ENCODE results near the gene NDUFAF4.

The NDUFAF4 gene

DNA sequence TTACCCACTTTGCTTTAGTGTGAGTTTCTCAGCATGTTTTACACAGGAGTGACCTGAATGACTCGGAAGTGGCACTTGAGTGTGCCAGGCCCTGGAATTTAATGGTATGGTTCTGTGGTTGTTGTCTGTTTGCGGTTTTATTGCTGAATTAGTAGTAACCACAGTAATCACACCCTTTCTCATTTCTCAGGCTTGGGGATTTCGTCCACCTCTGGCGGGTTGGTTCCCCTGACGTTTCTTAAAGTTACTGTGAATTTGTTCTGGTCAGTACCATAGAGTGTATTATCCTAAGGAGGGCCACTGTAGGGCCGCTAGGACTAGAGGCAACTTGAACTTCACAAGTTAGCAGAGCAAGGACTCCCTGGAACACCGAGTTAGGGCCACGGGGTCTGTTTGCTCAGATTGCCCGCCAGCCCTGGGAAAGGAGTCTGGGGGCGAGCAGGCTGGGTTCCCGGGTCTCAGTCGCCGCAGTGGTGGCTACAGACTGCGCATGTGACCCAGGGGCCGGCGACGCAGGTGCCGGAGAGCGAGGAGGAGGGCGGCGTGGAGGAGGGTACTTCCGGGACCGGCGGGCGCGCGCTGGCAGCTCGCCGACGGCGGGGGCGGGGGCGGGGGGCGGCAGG is 26.3 kb upstream of the NDUFAF4 start:
- Histone ChIP-seq H3K36me3 (ENCODE audit: control insufficient read depth, insufficient read depth, low read length) (no peaks in the 10 kb centered on the region), H3K27me3 (ENCODE audit: control insufficient read depth, insufficient read depth, low read length) (no peaks in the 10 kb centered on the region), H3K9ac (ENCODE audit: low read length) (peak overlapping the region; percentile 35), H3K27ac (ENCODE audit: low read depth, low read length) (peak overlapping the region; percentile 38), H3K4me3 (ENCODE audit: low read length) (peak overlapping the region; percentile 73), H3K4me1 (ENCODE audit: control insufficient read depth, insufficient read depth, low read length) (no peaks in the 10 kb centered on the region)

DNA sequence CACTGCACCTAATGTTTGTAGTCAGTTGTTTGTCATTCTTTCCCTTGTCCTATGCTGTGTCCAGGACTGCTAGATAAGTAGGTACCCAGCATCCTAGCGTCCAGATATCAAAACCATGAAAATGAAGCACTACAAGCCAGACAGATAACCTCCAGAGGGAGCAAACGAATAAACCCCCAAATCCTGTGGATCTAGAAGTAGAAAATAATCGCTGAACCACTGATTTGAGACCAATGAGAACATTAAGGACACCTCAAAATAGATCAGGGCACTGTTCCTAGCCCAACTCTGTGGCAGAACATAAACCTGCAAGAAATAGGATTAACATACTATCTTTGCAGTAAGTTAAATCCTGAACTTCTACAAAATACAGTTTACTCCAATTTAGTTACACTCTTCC is 25.7 kb upstream of the NDUFAF4 start:
- no peak overlapping the region for H3K9ac ChIP-seq (ENCODE audit: low read length)
- H3K36me3 ChIP-seq (ENCODE audit: control insufficient read depth, insufficient read depth, low read length): no peaks in the 10 kb centered on the region
- no peaks in the 10 kb centered on the region for H3K27me3 ChIP-seq (ENCODE audit: control insufficient read depth, insufficient read depth, low read length)
- peak overlapping the region; percentile 38 for H3K27ac ChIP-seq (ENCODE audit: low read depth, low read length)
- no peaks in the 10 kb centered on the region for H3K4me1 ChIP-seq (ENCODE audit: control insufficient read depth, insufficient read depth, low read length)
- H3K4me3 ChIP-seq (ENCODE audit: low read length): peak overlapping the region; percentile 73

DNA sequence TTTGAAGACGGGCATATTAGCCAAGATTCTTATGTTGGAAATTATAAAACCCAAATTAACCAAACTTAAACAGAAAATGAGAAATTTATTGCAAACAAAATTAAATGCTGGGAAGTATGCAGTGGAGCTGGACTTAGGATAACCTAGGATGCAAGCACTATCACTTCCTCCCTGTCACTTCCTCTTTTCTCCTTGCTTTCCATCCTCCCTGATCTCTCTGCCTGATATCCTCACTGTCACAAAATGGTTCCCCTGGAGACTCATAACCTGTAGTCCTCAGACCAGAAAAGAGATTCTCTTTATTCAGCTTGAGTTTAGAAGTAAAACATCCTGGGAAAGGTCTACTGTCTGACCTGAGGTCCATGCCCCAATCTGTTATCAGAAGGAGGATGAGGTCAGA is 19.4 kb upstream of the NDUFAF4 start:
- H3K4me3 ChIP-seq (ENCODE audit: low read length): no peak overlapping the region
- H3K27me3 ChIP-seq (ENCODE audit: control insufficient read depth, insufficient read depth, low read length): no peaks in the 10 kb centered on the region
- H3K4me1 ChIP-seq (ENCODE audit: control insufficient read depth, insufficient read depth, low read length): no peaks in the 10 kb centered on the region
- no peak overlapping the region for H3K9ac ChIP-seq (ENCODE audit: low read length)
- H3K36me3 ChIP-seq (ENCODE audit: control insufficient read depth, insufficient read depth, low read length): no peaks in the 10 kb centered on the region
- H3K27ac ChIP-seq (ENCODE audit: low read depth, low read length): no peak overlapping the region

DNA sequence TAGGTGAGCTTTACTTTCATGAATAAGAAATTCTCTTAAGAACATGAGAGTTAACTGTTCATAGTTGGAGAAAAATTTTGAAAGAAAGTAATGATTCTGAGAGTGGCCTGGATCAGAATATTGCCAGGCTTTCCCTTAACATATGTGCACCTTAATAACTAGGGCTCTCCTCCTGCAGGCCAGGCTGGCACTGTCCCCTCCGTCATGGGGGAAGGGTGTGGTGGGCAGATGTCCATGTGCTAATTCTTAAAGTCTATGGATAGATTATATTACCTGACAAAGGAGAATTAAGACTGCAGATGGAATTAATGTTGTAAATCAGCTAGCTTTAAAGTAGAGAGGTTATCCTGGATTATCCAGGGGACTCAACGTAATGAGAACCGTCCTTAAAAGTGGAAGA is 15.9 kb upstream of the NDUFAF4 start:
- Histone ChIP-seq H3K36me3 (ENCODE audit: control insufficient read depth, insufficient read depth, low read length) (no peaks in the 10 kb centered on the region), H3K9ac (ENCODE audit: low read length) (no peak overlapping the region), H3K27ac (ENCODE audit: low read depth, low read length) (no peak overlapping the region), H3K27me3 (ENCODE audit: control insufficient read depth, insufficient read depth, low read length) (no peaks in the 10 kb centered on the region), H3K4me1 (ENCODE audit: control insufficient read depth, insufficient read depth, low read length) (no peaks in the 10 kb centered on the region), H3K4me3 (ENCODE audit: low read length) (no peak overlapping the region)

DNA sequence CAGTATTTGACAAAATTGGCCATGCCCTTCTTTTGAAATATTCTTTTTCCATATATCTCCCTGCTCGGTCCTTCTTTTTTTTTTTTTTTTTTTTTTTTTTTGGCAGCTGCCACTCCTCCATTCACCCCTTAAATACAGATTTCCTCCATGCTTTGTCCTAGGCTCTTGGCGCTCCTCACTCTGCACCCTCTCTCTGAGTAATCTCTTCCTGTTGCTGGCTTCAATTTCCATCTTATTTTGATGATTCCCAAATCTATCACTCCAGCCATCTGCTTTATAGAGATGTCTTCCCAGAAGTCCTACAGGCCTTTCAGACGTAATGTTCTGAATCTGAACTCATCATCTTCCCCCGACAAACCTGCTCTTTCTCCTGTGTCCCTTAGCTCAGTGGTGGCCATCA is 14.1 kb upstream of the NDUFAF4 start:
- Histone ChIP-seq H3K36me3 (ENCODE audit: control insufficient read depth, insufficient read depth, low read length) (no peaks in the 10 kb centered on the region), H3K9ac (ENCODE audit: low read length) (no peak overlapping the region), H3K27me3 (ENCODE audit: control insufficient read depth, insufficient read depth, low read length) (no peaks in the 10 kb centered on the region), H3K4me1 (ENCODE audit: control insufficient read depth, insufficient read depth, low read length) (no peaks in the 10 kb centered on the region), H3K27ac (ENCODE audit: low read depth, low read length) (no peak overlapping the region), H3K4me3 (ENCODE audit: low read length) (no peak overlapping the region)

DNA sequence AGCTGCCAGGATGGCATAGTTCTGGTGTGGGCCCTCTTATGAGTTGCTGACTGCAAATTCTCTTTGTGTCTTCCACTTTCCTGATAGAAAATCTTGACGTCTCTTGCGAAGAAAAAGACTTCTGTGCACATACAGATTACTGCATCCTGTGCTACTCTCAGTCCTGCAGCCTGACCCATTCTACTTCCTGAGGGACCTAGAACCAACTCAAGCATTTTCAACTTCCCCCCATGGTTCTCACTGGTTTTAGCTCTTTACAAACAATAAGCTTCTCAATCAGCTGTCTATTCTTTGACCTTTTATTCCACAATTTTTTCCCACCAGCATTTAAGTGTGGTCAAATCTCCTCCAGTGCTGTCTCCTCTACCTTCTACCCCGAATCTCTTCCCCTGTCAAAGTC is 13.5 kb upstream of the NDUFAF4 start:
- Histone ChIP-seq H3K4me3 (ENCODE audit: low read length) (no peak overlapping the region), H3K36me3 (ENCODE audit: control insufficient read depth, insufficient read depth, low read length) (no peaks in the 10 kb centered on the region), H3K4me1 (ENCODE audit: control insufficient read depth, insufficient read depth, low read length) (no peaks in the 10 kb centered on the region), H3K27ac (ENCODE audit: low read depth, low read length) (no peak overlapping the region), H3K27me3 (ENCODE audit: control insufficient read depth, insufficient read depth, low read length) (no peaks in the 10 kb centered on the region), H3K9ac (ENCODE audit: low read length) (no peak overlapping the region)

DNA sequence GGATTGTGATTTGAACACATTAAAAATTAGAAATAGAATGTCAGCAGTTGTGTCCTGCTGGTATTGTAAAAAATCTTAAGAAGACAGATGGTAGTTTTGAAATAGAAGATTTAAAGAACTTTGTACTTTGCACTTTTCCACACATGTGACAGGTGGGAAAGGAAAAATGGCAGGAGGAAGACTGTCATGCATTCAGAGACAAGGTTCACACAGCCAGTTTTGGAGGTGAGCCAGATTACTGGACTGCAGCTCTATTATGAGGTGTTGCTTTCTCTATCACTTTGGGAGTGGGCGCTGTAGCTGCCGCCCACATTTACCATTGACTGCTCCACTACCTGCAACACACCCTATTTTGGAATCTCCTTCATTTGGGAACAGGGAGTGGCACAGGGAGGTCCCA is 12.1 kb upstream of the NDUFAF4 start:
- Histone ChIP-seq H3K36me3 (ENCODE audit: control insufficient read depth, insufficient read depth, low read length) (no peaks in the 10 kb centered on the region), H3K27ac (ENCODE audit: low read depth, low read length) (no peak overlapping the region), H3K4me1 (ENCODE audit: control insufficient read depth, insufficient read depth, low read length) (no peaks in the 10 kb centered on the region), H3K9ac (ENCODE audit: low read length) (no peak overlapping the region), H3K4me3 (ENCODE audit: low read length) (no peak overlapping the region), H3K27me3 (ENCODE audit: control insufficient read depth, insufficient read depth, low read length) (no peaks in the 10 kb centered on the region)

DNA sequence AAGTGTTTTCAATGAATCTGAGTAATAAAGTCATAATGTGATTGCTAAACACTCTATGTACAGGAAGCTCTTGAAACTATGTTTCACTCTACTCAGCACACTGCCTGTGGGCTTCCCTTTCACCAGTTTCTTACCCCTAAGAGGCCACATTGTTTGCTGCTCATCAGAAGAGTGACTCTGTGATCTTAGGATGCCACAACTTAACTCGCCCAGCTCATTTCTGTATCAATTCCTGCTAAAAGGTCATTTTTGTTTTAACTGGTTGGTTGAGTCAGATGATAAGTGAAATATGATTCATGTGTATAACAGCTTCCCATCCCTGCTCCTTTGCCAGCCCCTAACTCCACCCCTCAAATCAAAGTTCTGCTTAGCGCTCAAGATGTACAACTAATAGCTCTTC is 9.8 kb upstream of the NDUFAF4 start:
- H3K9ac ChIP-seq (ENCODE audit: low read length): no peak overlapping the region

DNA sequence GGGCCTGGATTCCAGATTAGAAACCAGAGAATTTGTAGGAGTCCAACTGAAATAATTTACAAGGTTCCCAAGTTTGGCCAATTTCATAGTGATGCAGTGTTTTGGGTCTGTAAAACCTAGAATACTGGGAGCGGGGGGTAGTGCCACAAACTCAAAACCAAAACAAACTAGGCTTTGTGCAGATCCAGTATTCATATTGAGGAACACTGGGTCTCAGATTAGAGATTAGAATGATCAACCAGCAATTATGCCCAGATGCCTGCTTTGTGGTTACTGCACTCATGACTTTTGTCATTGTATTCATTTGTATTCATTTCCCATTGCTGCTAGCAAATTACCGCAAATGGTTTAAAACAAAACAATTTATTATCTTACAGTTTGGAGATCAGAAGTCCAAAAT is 3.2 kb upstream of the NDUFAF4 start:
- Histone ChIP-seq H3K9ac (ENCODE audit: low read length) (no peak overlapping the region), H3K27me3 (ENCODE audit: control insufficient read depth, insufficient read depth, low read length) (no peaks in the 10 kb centered on the region), H3K27ac (ENCODE audit: low read depth, low read length) (no peak overlapping the region), H3K4me3 (ENCODE audit: low read length) (no peak overlapping the region), H3K36me3 (ENCODE audit: control insufficient read depth, insufficient read depth, low read length) (no peaks in the 10 kb centered on the region), H3K4me1 (ENCODE audit: control insufficient read depth, insufficient read depth, low read length) (no peaks in the 10 kb centered on the region)

More for the DNA sequence above, 9.8 kb upstream of the NDUFAF4 start:
- Histone ChIP-seq H3K27me3 (ENCODE audit: control insufficient read depth, insufficient read depth, low read length) (no peaks in the 10 kb centered on the region), H3K4me3 (ENCODE audit: low read length) (no peak overlapping the region), H3K27ac (ENCODE audit: low read depth, low read length) (no peak overlapping the region), H3K4me1 (ENCODE audit: control insufficient read depth, insufficient read depth, low read length) (no peaks in the 10 kb centered on the region), H3K36me3 (ENCODE audit: control insufficient read depth, insufficient read depth, low read length) (no peaks in the 10 kb centered on the region)

DNA sequence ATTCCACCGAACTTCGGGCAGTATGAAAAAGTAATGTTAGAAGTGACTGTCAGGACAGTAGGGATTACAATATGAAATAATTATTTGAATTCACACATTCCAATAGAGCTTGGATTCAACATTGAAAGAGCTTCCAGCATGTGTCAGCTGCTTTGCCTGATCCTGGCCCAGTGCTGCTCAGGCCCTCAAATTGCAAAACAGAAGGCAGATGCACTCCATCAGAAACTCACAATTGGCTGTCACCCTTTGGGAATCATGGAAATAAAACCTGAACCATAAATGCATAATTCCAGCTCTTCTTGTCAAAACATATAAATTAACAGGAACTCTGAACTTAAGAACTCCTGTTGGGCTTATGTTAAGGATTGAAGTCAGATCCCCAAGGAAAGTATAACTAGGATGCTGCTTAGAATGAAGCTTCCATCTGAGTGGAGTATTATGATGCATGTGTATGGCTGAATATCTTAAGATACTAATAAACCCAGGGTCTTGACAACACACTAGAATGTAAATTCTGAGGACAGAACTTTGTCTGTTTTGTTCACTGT is 1.8 kb upstream of the NDUFAF4 start:
- Histone ChIP-seq H3K4me1 (ENCODE audit: control insufficient read depth, insufficient read depth, low read length) (no peaks in the 10 kb centered on the region), H3K36me3 (ENCODE audit: control insufficient read depth, insufficient read depth, low read length) (no peaks in the 10 kb centered on the region), H3K9ac (ENCODE audit: low read length) (no peak overlapping the region), H3K4me3 (ENCODE audit: low read length) (no peak overlapping the region), H3K27ac (ENCODE audit: low read depth, low read length) (no peak overlapping the region), H3K27me3 (ENCODE audit: control insufficient read depth, insufficient read depth, low read length) (no peaks in the 10 kb centered on the region)

DNA sequence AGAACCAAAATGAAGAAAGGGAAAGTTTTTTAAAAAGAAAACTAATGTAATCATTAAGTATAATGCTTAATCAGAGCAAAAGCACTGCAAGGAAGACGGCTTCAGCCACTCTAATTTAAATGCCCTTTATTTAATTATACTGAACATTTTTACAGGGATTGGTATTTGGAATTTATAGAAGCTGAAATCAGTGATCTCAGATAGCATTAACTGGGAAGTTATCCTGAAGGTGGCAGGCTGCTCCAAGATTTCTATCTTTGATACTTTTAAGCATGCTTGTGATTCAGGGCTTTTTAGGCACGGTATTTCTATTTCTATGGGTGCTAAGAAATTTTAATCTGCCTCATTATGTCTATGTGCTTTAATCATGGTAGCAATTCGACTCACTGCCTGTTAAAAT is 1.3 kb upstream of the NDUFAF4 start:
- Histone ChIP-seq H3K4me3 (ENCODE audit: low read length) (no peak overlapping the region), H3K36me3 (ENCODE audit: control insufficient read depth, insufficient read depth, low read length) (no peaks in the 10 kb centered on the region), H3K27ac (ENCODE audit: low read depth, low read length) (no peak overlapping the region), H3K4me1 (ENCODE audit: control insufficient read depth, insufficient read depth, low read length) (no peaks in the 10 kb centered on the region), H3K9ac (ENCODE audit: low read length) (no peak overlapping the region), H3K27me3 (ENCODE audit: control insufficient read depth, insufficient read depth, low read length) (no peaks in the 10 kb centered on the region)

DNA sequence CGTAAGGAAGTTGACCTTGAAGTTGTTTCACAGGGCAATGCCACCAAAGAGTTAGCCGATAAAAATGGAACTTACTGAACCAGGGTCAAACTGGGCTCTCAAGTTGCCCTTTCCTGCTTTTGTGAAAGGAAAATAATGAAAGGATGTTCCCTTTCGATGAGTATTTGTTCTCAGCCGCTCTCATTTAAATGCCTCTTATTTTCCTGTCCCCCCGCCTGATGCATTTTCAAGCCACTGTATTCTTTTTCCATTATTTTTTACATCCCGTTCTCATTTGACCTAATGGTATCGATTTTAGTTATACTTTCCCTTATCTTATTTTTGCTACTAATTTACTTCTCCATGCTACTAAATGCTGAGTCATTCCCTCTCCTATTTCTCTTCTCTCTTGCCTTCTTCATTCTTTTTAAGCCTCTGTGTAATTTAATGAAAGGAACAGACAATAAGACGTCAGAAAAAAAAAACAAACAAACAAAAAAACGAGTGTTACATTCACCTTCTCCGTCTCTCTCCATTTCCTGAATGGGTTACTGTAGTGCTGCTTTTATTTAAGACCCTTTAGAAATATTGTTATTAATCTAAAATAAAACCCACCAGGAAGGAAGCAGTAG is 655 bp upstream of the NDUFAF4 start:
- Histone ChIP-seq H3K27me3 (ENCODE audit: control insufficient read depth, insufficient read depth, low read length) (no peaks in the 10 kb centered on the region), H3K4me1 (ENCODE audit: control insufficient read depth, insufficient read depth, low read length) (no peaks in the 10 kb centered on the region), H3K36me3 (ENCODE audit: control insufficient read depth, insufficient read depth, low read length) (no peaks in the 10 kb centered on the region), H3K9ac (ENCODE audit: low read length) (peak overlapping the region; percentile 42), H3K4me3 (ENCODE audit: low read length) (peak overlapping the region; percentile 94), H3K27ac (ENCODE audit: low read depth, low read length) (peak overlapping the region; percentile 85)

DNA sequence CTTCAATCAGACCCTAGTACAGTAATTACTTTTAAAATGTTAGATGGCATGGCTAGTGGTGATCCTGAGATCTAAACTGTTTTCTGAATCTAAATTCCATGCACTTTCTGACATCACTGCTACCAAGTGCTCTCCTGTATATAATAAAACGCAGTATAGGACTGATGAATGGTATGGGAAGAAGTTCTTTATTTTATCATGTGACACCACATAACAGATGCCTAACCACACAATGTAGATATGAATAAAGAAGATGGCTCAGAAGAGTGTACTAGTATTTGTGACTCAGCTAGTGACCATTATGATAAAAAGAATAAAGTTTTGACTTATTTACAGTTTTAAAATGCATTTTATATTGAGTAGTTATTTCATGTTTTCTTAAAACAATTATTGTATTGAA is 8.5 kb downstream of the NDUFAF4 start:
- no peaks in the 10 kb centered on the region for H3K27me3 ChIP-seq (ENCODE audit: control insufficient read depth, insufficient read depth, low read length)
- no peak overlapping the region for H3K4me3 ChIP-seq (ENCODE audit: low read length)
- H3K27ac ChIP-seq (ENCODE audit: low read depth, low read length): no peak overlapping the region
- H3K9ac ChIP-seq (ENCODE audit: low read length): no peak overlapping the region
- peaks cover 9% of the 10 kb centered on the region for H3K36me3 ChIP-seq (ENCODE audit: control insufficient read depth, insufficient read depth, low read length)
- H3K4me1 ChIP-seq (ENCODE audit: control insufficient read depth, insufficient read depth, low read length): no peaks in the 10 kb centered on the region
